Measurements from ENCODE around the gene UPF2.

Gene UPF2

DNA sequence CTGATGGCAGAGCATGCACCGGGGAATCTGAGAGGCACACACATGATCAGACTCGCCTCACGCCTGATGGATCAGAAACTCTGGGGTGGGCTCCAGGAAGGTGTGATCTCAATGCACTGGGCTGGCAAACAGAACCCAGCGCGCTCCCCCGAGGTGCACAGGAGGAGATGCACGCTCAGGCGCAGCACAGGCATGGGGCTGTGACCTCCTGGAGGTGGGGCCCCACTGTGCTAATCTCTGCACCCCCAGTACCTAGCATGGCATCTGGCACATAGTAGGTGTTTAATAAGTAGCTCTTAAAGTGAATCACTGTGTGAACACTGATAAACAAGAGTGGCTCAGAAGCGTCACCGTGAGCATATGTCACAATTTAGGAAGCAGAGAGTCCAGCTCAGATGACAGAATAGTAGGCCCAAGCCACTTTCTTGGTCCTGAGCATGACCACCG, 161.6 kb downstream of the UPF2 start:
- no peak for DNase-seq

DNA sequence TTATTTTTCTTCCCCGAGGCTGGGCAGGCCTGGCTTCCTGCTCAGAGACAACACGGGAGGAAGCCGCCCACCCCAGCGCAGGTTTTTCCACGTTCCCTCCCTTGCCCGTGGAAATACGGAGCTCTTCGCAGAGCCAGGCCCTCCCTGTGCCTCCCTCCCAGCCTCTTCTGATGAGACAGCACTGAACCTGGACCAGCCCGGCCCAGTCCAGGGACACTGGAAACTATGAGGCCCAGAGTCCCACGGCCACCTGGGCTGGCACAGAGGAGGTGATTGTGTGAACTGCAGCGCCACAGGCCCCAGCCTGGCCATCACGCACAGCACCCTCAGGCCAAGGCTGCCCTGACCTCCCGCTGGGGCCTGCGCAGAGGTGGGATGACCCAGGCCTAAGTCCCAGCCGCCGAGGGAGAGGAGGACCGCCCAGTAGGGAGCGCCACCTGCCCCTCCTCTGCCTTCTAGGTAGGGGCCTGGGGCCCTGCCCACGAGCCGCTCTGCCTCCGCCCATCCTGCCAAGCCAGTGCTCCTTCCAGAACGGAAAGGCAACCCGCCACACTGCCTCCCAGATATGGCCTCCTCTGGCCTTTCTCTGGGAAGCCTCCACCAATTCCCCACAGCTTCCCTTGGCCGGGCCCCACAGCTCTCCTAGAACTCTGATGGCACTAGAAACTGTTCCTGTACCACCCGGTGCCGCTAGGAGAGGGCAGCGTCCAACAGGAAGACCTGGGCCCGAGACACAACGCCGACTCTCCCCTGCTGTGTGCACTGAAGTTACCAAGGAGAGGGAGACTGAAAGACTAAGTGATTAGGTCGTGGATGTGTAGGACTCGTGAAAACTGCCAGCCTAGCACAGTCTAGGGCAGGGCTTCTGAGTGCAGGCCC, 162.2 kb downstream of the UPF2 start:
- no peak for DNase-seq

DNA sequence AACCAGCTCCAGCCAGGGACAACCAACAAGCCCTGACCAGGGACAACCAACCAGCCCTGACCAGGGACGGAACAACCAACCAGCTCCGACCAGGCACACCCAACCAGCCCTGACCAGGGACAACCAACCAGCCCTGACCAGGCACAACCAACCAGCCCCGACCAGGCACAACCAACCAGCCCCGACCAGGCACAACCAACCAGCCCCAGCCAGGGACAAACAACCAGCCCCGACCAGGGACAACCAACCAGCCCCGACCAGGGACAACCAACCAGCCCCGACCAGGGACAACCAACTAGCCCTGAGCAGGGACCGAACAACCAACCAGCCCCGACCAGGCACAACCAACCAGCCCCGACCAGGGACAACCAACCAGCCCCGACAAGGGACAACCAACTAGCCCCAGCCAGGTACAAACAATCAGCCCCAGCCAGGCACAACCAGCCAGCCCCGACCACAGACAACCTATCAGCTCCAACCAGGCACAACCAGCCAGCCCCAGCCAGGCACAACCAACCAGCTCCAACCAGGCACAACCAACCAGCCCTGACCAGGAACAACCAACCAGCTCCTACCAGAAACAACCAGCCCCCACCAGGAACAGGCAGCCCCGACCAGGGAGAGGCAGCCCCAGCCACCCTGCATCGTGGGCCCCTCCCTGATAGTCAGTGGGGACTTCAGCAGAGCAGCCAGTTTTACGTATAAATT, 163.1 kb downstream of the UPF2 start:
- DNase-seq = no peak

DNA sequence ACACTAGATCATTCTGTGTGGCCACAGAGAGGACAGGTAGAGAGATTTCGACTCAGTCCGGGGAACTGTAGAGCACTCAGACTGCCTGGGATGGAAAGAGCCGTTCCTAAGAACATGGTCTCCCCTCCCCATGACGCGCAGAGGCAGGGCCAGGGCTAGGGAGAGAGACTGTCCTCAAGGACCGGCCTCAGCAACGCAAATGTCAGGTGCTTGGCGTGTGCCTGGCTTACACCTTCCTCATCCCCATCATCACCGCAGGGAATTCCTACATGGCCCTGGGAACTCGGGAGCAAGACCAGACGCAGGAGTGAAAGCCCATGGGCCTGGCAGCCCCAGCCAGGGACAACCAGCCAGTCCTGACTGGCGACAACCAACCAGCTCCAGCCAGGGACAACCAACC, 163.8 kb downstream of the UPF2 start:
- DNase-seq = no peak

DNA sequence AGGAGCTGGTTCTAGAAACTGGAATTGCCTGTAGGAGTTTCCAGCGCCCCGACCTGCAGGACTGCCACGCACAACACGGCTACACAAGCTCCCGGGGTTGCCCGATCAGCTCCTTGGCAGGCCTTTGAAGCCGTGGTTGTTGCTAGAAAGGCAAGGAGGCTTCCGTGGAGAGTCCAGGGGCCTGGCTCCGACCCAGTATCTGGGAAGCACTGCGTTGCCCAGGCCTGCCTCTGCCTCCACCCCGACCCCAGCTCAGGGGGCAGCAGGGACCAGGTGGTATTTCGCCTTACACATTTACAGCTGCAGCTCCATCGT, 165.1 kb downstream of the UPF2 start:
- DNase-seq = no peak

DNA sequence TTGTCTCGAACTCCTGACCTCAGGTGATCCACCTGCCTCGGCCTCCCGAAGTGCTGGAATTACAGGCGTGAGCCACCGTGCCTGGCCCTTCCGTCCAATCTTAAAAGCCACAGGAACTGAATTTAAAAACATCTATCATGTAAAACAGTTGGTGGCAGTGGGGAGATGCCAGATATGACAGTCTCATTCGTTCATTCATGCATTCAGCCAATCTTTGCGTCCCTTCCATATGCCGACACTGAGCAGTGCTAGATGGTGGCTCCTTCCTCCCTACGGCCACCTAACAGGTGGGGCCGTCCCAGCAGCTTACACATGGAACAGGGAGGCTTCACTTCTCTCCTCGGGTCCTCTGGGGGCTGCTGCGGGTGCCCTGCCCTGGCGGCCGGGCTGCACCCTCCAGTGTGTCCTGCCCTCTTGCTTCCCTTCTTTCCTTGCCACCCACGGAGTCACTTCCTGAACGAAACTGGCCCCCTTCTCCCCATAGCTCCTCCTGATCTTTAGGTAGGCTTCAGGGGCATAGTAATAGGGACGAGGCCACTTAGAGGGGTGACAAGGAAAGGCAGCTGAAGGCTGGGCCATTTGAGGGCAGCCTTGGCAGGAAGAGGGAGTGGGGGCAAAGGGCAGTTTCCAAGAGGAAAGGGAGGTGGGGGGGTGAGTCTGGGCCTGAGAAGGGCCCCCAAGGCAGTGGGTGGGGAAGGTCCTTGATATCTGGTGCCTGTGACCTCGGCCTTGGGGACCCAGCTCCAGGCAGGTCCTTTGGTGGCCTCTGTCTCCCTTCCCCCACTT, 165.6 kb downstream of the UPF2 start:
- DNase-seq = no peak

DNA sequence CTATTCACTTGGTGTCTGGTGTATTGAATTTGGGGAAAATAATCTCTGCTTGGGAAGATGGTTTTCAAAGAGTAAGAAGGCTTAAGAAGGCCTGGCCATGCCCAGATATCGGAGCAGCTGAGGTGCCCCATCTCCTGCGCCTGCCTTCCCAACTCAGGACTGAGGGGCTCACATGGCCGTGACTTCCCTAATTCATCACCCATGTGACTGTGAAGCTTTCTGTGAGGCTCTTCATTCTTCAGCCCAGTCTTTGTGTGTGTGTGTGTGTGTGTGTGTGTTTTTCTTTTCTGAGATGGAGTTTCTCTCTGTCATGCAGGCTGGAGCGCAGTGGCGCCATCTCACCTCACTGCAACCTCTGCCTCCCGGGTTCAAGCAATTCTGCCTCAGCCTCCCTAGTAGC, 166.3 kb downstream of the UPF2 start:
- DNase-seq = no peak

DNA sequence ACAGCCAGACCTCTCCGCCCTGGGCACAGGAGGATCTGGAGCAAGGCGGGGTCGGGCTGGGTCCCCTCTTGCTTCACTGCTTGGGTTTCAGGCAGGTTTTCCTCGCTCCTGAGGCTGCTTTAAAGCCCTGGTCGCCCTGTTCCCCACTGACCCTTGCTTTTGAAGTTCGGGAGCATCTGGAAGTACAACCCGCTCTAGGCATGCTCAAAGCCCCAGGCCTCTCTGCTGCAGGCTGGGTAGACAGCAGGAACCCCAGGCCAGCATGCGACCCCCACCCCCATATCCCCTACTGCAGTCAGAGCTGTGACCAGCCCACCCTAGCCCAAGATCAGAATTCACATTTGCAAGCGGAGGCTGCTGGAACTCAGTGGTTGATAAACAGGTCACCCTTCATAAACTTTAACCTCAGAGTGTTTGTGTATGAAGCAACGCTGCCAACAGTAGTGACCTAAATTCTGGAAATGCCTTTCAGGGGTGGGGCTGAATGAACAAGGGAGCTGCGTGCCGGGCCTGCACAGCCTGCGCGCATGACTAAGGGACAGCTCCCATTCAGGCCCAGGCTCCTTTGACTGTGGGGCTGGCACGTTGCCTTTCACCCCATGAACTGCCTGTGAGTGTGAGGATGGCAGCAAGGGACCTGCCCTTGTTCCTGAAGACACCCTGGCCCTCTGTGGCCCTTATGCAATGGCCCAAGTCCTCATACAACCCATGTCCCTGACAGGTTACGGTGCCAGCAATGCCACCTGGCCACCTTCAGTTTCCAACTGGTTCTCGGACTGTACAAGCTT, 166.9 kb downstream of the UPF2 start:
- DNase-seq = peak; percentile 70

DNA sequence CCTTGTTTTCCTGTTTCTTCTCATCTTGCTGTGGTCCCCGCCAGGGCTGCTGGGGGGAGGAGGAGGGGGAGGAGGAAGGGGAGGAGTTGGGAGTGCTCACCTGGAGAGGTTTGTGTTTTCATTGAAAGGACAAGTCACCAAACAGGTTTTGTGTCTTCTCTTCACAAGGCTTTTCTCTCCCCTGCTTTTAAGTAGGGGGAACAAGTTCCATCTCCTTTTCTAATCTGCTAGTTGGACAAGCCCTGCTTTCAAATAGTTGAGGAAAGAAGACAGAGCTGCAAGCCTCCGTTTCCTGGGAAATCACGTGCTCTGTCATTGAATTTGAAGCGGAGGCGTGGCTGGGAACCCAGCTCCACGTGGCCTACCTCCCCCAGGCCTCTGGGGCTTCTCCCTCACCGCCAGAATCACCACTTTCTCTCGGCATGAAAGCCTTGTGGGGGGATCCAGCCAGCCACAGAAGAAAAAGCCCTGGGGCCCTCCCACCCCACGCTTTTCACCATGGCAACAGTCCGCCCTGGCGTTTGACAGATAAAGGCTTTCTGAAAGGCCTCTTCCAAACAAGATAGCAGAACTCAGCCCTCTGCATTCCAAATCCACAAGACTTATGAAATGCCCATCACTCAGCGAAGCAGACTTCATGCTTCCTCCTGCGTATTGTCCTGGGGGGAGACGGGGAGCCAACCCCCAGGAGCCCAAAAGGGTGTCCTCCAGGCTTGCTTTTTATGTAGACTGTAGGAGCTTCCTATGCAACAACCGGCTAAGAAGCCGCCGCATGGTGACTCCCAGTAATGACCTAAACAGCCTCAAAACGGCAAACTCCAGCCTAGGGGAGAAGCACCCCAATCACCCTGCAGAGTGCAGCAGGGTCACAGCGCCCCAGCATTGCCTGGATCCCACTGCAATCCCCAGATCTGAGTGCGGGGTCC, 167.8 kb downstream of the UPF2 start:
- DNase-seq = peak; percentile 29

DNA sequence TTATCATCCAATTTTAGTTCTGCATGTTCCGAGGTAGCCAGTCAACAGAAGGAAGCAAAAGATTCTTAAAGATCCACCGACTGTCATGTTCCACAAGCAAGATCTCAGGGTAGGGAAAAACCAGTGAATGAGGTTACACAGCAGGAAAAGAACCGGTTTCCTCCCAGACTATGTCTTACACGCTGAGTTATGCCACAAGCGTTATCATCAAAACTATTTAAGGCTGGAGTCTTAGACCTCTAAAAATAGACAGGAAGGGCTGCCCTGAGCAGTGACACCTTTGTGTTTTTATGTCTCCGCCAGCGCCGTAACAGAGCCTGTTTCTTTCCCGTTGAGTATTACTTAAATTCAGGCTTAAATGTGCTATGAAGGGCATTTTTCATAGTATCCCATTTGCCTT, 171.1 kb downstream of the UPF2 start:
- DNase-seq = no peak

DNA sequence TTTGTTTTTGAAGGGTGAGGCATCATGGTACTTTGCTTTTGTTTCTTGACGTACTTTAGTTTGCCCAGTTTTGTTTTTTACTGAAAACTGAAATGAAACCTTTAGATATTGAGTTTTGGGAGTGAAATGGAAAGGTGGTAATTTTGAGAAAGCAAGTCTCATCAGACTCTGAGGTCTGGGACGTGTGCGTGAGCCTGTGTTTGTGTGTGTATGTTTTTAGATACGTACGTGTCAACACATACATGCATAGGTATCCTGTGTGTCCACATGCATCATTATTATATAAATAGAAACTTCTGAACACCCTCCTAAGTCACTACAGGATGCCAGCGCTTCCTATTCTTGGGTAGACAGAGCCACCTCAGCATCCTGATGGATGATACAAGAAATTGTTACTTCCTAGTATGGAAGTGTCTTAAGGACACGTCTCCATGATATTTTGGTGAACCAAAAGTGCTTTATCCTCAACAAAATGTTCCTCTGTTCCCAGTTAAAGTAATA, 171.7 kb downstream of the UPF2 start:
- DNase-seq = no peak

DNA sequence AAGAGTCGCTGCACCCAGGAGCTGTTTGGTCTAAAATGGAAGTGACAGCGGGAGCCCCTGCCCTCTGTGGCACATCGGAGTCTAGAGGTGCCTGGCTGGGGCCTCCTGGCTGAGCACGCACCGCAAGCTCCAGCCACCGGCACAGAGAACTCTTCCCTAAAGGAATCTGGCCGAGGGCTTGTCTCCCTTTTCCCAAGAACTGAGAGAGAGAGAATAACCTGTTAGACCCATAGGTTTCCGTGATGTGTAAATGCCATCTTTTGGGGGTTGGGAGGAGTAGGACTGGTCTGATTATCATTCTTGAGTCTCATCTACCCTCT, 172.2 kb downstream of the UPF2 start:
- DNase-seq = no peak

Data from fibroblast of upper back skin (primary cell).